Measurements from ENCODE around the gene ABHD14A.

DNA sequence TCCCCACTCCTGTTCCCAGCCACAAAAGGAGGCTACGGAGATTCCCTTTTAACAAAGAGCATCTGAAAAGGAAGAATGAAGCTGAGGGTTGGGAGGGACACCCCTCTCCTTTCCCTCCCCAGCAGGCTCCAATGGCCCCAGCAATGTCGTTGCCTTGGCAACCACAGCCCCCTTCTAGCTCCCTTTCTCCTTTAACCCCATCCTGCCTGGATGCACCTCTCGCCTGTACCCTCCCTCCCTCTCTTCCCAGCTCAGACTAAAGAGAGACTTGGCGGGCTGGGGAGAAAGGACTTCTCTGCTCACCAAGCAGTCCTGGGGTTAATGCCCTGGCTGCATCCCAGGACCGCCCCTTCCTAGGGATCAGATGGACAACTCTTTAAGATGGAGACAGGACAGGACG, 27.9 kb downstream of the ABHD14A start:
- TF ChIP-seq, protein P1, sequence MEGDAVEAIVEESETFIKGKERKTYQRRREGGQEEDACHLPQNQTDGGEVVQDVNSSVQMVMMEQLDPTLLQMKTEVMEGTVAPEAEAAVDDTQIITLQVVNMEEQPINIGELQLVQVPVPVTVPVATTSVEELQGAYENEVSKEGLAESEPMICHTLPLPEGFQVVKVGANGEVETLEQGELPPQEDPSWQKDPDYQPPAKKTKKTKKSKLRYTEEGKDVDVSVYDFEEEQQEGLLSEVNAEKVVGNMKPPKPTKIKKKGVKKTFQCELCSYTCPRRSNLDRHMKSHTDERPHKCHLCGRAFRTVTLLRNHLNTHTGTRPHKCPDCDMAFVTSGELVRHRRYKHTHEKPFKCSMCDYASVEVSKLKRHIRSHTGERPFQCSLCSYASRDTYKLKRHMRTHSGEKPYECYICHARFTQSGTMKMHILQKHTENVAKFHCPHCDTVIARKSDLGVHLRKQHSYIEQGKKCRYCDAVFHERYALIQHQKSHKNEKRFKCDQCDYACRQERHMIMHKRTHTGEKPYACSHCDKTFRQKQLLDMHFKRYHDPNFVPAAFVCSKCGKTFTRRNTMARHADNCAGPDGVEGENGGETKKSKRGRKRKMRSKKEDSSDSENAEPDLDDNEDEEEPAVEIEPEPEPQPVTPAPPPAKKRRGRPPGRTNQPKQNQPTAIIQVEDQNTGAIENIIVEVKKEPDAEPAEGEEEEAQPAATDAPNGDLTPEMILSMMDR (IDR thresholded peaks at IDR 0.05) = no peak
- TF ChIP-seq POLR2A (IDR thresholded peaks at IDR 0.05) = no peak

All from tibial nerve (tissue), 3 donors.